B cell (primary cell): Measurements from ENCODE around the gene SLC1A2. TPM values are rescaled to one million over a fixed set of nuclear protein-coding genes. Genes with fewer than 3 reads are reported as not detected.

Experiments
- ATAC-seq: fragments of 200-7000 bp; cut with Tn5 transposase; one replicate; pipeline ENCODE4 v1.10.0; 2021; ENCODE audit warnings: low read depth, mild to moderate bottlenecking, moderate number of reproducible peaks, moderate library complexity
- CTCF ChIA-PET: fragments of 350-600 bp; sonication (Branson Sonifier 250); formaldehyde crosslinking; loops from one replicate; lab custom pipeline; 2021; ENCODE audit warnings: antibody characterized with exemption, inconsistent platforms; lab: Charles Lee
- POLR2A ChIA-PET: fragments of 350-600 bp; sonication (Branson Sonifier 250); formaldehyde crosslinking; loops from one replicate; lab custom pipeline; 2021; ENCODE audit warnings: antibody characterized with exemption; lab: Charles Lee
- DNase-seq: peaks from one replicate; pipeline ENCODE4 v3.0.0; 2013
- H2AFZ ChIP-seq: 2 replicates; pipeline ENCODE4 v1.6.1; 2012; ENCODE audit warnings: mild to moderate bottlenecking, low read depth, low read length; ENCODE audit not compliant: insufficient read depth, poor library complexity, severe bottlenecking
- H3K27ac ChIP-seq, 2 donors: 1 replicate in 1 of 2; 2 replicates in 1 of 2; pipeline ENCODE4 v1.5.1; 2012 to 2013; ENCODE audit warnings: low read length in 2 of 2, mild to moderate bottlenecking in 2 of 2, moderate library complexity in 1 of 2
- H3K27me3 ChIP-seq, 4 experiments: fragments of 200-600 bp in 1 of 4; sonication (generic) in 1 of 4; replicated peaks in 1 of 4; 1 replicate in 2 of 4; 2 replicates in 2 of 4; pipeline versions ENCODE4 v1.6.1 to v1.7.0; 2013 to 2016; ENCODE audit warnings: low read length in 3 of 4, mild to moderate bottlenecking in 2 of 4, mixed read lengths in 1 of 4, moderate library complexity in 1 of 4; ENCODE audit not compliant: insufficient read depth in 4 of 4, control insufficient read depth in 3 of 4; ENCODE audit errors: control extremely low read depth in 1 of 4
- H3K36me3 ChIP-seq, 2 experiments: replicated peaks in 1 of 2; 1 replicate in 1 of 2; 2 replicates in 1 of 2; pipeline versions ENCODE4 v1.6.1 to v1.7.1; 2013; ENCODE audit warnings: low read length in 1 of 2; ENCODE audit not compliant: insufficient read depth in 2 of 2, control insufficient read depth in 1 of 2; ENCODE audit errors: control extremely low read depth in 1 of 2, extremely low read depth in 1 of 2
- H3K4me1 ChIP-seq, 2 donors: fragments of 200-600 bp in 1 of 2; sonication (generic) in 1 of 2; 1 replicate in 1 of 2; 2 replicates in 1 of 2; pipeline versions ENCODE4 v1.5.1 to v1.6.1; 2013 to 2017; ENCODE audit warnings: low read length in 2 of 2; ENCODE audit not compliant: control insufficient read depth in 2 of 2, insufficient read depth in 2 of 2
- H3K4me2 ChIP-seq: replicated peaks from 2 replicates; pipeline ENCODE3; 2012; ENCODE audit warnings: mild to moderate bottlenecking, low read depth, low read length; ENCODE audit not compliant: poor library complexity, severe bottlenecking
- H3K4me3 ChIP-seq, 5 experiments: fragments of 200-600 bp in 1 of 5; sonication (generic) in 1 of 5; 1 replicate in 3 of 5; 2 replicates in 2 of 5; pipeline versions ENCODE4 v1.5.1 to v1.7.0; 2011 to 2016; ENCODE audit warnings: low read length in 4 of 5, mild to moderate bottlenecking in 4 of 5, low read depth in 2 of 5, control low read depth in 1 of 5, moderate library complexity in 1 of 5; ENCODE audit not compliant: insufficient read depth in 1 of 5; ENCODE audit errors: control extremely low read depth in 1 of 5, extremely low read depth in 1 of 5
- H3K79me2 ChIP-seq: fragments of 200-600 bp; sonication (generic); one replicate; pipeline ENCODE4 v1.6.0; 2016; ENCODE audit warnings: low read length; ENCODE audit not compliant: control insufficient read depth, insufficient read depth
- H3K9ac ChIP-seq: fragments of 200-600 bp; sonication (generic); 2 replicates; pipeline ENCODE4 v1.6.1; 2017; ENCODE audit warnings: mild to moderate bottlenecking, low read length, moderate library complexity
- H3K9me3 ChIP-seq, 3 donors: one replicate each; pipeline versions ENCODE4 v1.6.1 to v1.7.1; 2013; ENCODE audit warnings: low read length in 2 of 3; ENCODE audit not compliant: control insufficient read depth in 2 of 3, insufficient read depth in 1 of 3; ENCODE audit errors: control extremely low read depth in 1 of 3
- H4K20me1 ChIP-seq: 2 replicates; pipeline ENCODE4 v1.6.0; 2012; ENCODE audit warnings: mild to moderate bottlenecking, low read length; ENCODE audit not compliant: insufficient read depth, control insufficient read depth, poor library complexity, severe bottlenecking
- H3K27ac Mint-ChIP-seq: one replicate; pipeline ENCODE4 v1.8.0; 2021; ENCODE audit warnings: mixed read lengths
- H3K27me3 Mint-ChIP-seq: one replicate; pipeline ENCODE4 v1.8.0; 2021; ENCODE audit warnings: mixed read lengths
- H3K4me1 Mint-ChIP-seq: one replicate; pipeline ENCODE4 v1.8.0; 2021; ENCODE audit warnings: mixed read lengths
- H3K4me3 Mint-ChIP-seq: one replicate; pipeline ENCODE4 v1.8.0; 2021; ENCODE audit warnings: mixed read lengths
- H3K9me3 Mint-ChIP-seq: one replicate; pipeline ENCODE4 v1.8.0; 2022; ENCODE audit warnings: mixed read lengths; ENCODE audit not compliant: insufficient read depth
- EZH2 ChIP-seq: IDR thresholded peaks from 2 replicates; pipeline ENCODE4 v1.6.1; 2012; ENCODE audit warnings: borderline replicate concordance, low read depth, mild to moderate bottlenecking, moderate library complexity, low read length; ENCODE audit not compliant: insufficient read depth, poor library complexity, severe bottlenecking
- WGBS: methylation state at CpG from one replicate; pipeline ENCODE4 v1.1.5; 2013; ENCODE audit warnings: missing lambda C conversion rate; ENCODE audit not compliant: insufficient coverage; 5-methylcytosine and 5-hydroxymethylcytosine counted together
- intact Hi-C: fragments of 100-400 bp; cut with micrococcal nuclease; formaldehyde crosslinking; loops from one replicate; pipeline ENCODE4 v1.10.0; 2022
- polyA plus RNA-seq: library from polyadenylated mRNA; depleted of rRNA; stranded (reverse); fragments of >200 nt; gene quantifications from 2 replicates; pipeline ENCODE4 v1.2.3, GENCODE V29; 2012
- total RNA-seq, 2 donors: library from RNA; stranded (reverse); fragments of 120-200 nt in 1 of 2; gene quantifications; 1 replicate in 1 of 2; 2 replicates in 1 of 2; pipeline versions ENCODE4 v1.2.3 to v1.2.4, GENCODE V29; 2013 to 2022
- TF ChIP-seq, protein P1 (sequence below): fragments of 200-600 bp; IDR thresholded peaks from one replicate; pipeline ENCODE4 v1.8.0; 2022; ENCODE audit warnings: antibody characterized with exemption, mild to moderate bottlenecking

Gene SLC1A2
- total and polyA plus RNA-seq, 2 donors (not counting 1 experiment from before 2014, with no cell fraction given), result not detected

- no peak for TF ChIP-seq EZH2
- TF ChIP-seq, protein P1, sequence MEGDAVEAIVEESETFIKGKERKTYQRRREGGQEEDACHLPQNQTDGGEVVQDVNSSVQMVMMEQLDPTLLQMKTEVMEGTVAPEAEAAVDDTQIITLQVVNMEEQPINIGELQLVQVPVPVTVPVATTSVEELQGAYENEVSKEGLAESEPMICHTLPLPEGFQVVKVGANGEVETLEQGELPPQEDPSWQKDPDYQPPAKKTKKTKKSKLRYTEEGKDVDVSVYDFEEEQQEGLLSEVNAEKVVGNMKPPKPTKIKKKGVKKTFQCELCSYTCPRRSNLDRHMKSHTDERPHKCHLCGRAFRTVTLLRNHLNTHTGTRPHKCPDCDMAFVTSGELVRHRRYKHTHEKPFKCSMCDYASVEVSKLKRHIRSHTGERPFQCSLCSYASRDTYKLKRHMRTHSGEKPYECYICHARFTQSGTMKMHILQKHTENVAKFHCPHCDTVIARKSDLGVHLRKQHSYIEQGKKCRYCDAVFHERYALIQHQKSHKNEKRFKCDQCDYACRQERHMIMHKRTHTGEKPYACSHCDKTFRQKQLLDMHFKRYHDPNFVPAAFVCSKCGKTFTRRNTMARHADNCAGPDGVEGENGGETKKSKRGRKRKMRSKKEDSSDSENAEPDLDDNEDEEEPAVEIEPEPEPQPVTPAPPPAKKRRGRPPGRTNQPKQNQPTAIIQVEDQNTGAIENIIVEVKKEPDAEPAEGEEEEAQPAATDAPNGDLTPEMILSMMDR, result no peak
- peaks cover 6 to 11% of the 10 kb centered on the region in 2 donors for H3K4me1 ChIP-seq
- peaks cover 2% of the 10 kb centered on the region for H3K27me3 Mint-ChIP-seq
- ChIA-PET CTCF (interaction anchor here (0.9 to 10.1 kb wide), 17 partner anchors 10 to 654 kb away, joined by 3 to 73 read pairs (median 4); no protein-coding TSS in a partner anchor), POLR2A (no interaction called here)
- DNase-seq (no peak), ATAC-seq (no peak)
- 86% methylated on average over 2 of the region's 4 CpGs for WGBS
- H2AFZ ChIP-seq, result no peak overlapping the region
- no peak overlapping the region for H3K27ac Mint-ChIP-seq
- no peaks in the 10 kb centered on the region for H3K36me3 ChIP-seq
- no peak overlapping the region for H3K4me2 ChIP-seq
- intact Hi-C loops, result loop anchor here (2.0 to 5.0 kb wide), 2 partner anchors 17 to 297 kb away; no protein-coding TSS in a partner anchor
- H3K79me2 ChIP-seq, result no peaks in the 10 kb centered on the region
- H3K4me3 Mint-ChIP-seq, result no peak overlapping the region
- no peaks in the 10 kb centered on the region for H4K20me1 ChIP-seq
- H3K9me3 Mint-ChIP-seq, result no peaks in the 10 kb centered on the region
- no peaks in the 10 kb centered on the region for H3K9me3 ChIP-seq
- no peaks in the 10 kb centered on the region for H3K27me3 ChIP-seq
- no peak overlapping the region for H3K27ac ChIP-seq
- no peak overlapping the region for H3K9ac ChIP-seq
- H3K4me1 Mint-ChIP-seq, result peaks cover 17% of the 10 kb centered on the region
- no peak overlapping the region for H3K4me3 ChIP-seq
Measured at GRCh38 chr11:35239471-35240075, 179.8 kb downstream of the SLC1A2 start.

- Mint-ChIP-seq H3K9me3 (no peaks in the 10 kb centered on the region), H3K4me3 (no peak overlapping the region), H3K27ac (no peak overlapping the region), H3K27me3 (no peaks in the 10 kb centered on the region), H3K4me1 (peaks cover 22% of the 10 kb centered on the region)
- TF ChIP-seq, protein P1, result no peak
- TF ChIP-seq EZH2, result no peak
- no peaks in the 10 kb centered on the region for H3K9me3 ChIP-seq
- ATAC-seq, result no peak
- ChIA-PET POLR2A (no interaction called here), CTCF (interaction anchor here (0.6 to 10.1 kb wide), 18 partner anchors 10 to 653 kb away, joined by 3 to 73 read pairs (median 3); no protein-coding TSS in a partner anchor)
- no peaks in the 10 kb centered on the region for H3K27me3 ChIP-seq
- no peak overlapping the region for H2AFZ ChIP-seq
- H3K4me1 ChIP-seq, result peaks cover 6 to 11% of the 10 kb centered on the region in 2 donors
- H3K36me3 ChIP-seq, result no peaks in the 10 kb centered on the region
- no peaks in the 10 kb centered on the region for H3K79me2 ChIP-seq
- intact Hi-C loops, result loop anchor here (1.0 to 5.0 kb wide), 5 partner anchors 153 to 313 kb away; no protein-coding TSS in a partner anchor
- 100% methylated on average over 1 of the region's 1 CpG for WGBS
- H3K27ac ChIP-seq, result no peak overlapping the region
- H3K4me2 ChIP-seq, result no peak overlapping the region
- no peak for DNase-seq
- no peaks in the 10 kb centered on the region for H4K20me1 ChIP-seq
- H3K9ac ChIP-seq, result no peak overlapping the region
- H3K4me3 ChIP-seq, result no peak overlapping the region
Measured at GRCh38 chr11:35238882-35239281, 180.5 kb downstream of the SLC1A2 start.
